ENCODE results near the gene CYP3A4.
"Not testable (repeated sequence)": the region's sequence is repeated elsewhere in the genome, so short reads cannot be mapped to it uniquely, and the experiment has no call there.

The CYP3A4 gene

GRCh38 chr7:99779949-99780348 is 4.0 kb downstream of the CYP3A4 start:
- TF ChIP-seq POU6F1 (CRISPR knock-in tag; IDR thresholded peaks at IDR 0.05; ENCODE audit: borderline replicate concordance, low read depth) (no peak), ZC3H10 (CRISPR knock-in tag; IDR thresholded peaks at IDR 0.05) (no peak), ZFP30 (CRISPR knock-in tag; IDR thresholded peaks at IDR 0.05) (no peak), ISL1 (CRISPR knock-in tag; IDR thresholded peaks at IDR 0.05) (no peak), CSRNP3 (CRISPR knock-in tag; IDR thresholded peaks at IDR 0.05) (no peak), BACH2 (CRISPR knock-in tag; IDR thresholded peaks at IDR 0.05; ENCODE audit: borderline replicate concordance) (no peak), ZFP3 (CRISPR knock-in tag; IDR thresholded peaks at IDR 0.05) (no peak), GLIS3 (CRISPR knock-in tag; IDR thresholded peaks at IDR 0.05) (no peak), RARB (CRISPR knock-in tag; IDR thresholded peaks at IDR 0.05) (no peak), ZNF8 (CRISPR knock-in tag; IDR thresholded peaks at IDR 0.05) (no peak), ZNF70 (CRISPR knock-in tag; IDR thresholded peaks at IDR 0.05) (no peak), CREB5 (CRISPR knock-in tag; IDR thresholded peaks at IDR 0.05; ENCODE audit: low read depth) (no peak), TOX (CRISPR knock-in tag; IDR thresholded peaks at IDR 0.05; ENCODE audit: borderline replicate concordance) (no peak), SNAI2 (CRISPR knock-in tag; IDR thresholded peaks at IDR 0.05) (no peak), CSDC2 (CRISPR knock-in tag; IDR thresholded peaks at IDR 0.05) (no peak), ZNF565 (CRISPR knock-in tag; conservative IDR thresholded peaks at IDR 0.05; ENCODE audit: low read depth) (no peak), ARNTL (CRISPR knock-in tag; IDR thresholded peaks at IDR 0.05; ENCODE audit: borderline replicate concordance, low read depth) (no peak), ESRRG (CRISPR knock-in tag; IDR thresholded peaks at IDR 0.05) (no peak), PATZ1 (CRISPR knock-in tag; IDR thresholded peaks at IDR 0.05; ENCODE audit: borderline replicate concordance) (no peak)
- no peak for ATAC-seq

GRCh38 chr7:99778880-99779279 is 5.1 kb downstream of the CYP3A4 start:
- TF ChIP-seq CREB5 (CRISPR knock-in tag; IDR thresholded peaks at IDR 0.05; ENCODE audit: low read depth) (no peak), ISL1 (CRISPR knock-in tag; IDR thresholded peaks at IDR 0.05) (no peak), CSDC2 (CRISPR knock-in tag; IDR thresholded peaks at IDR 0.05) (no peak), ZNF565 (CRISPR knock-in tag; conservative IDR thresholded peaks at IDR 0.05; ENCODE audit: low read depth) (no peak), ARNTL (CRISPR knock-in tag; IDR thresholded peaks at IDR 0.05; ENCODE audit: borderline replicate concordance, low read depth) (no peak), OSR1 (CRISPR knock-in tag; IDR thresholded peaks at IDR 0.05) (no peak), ZFP30 (CRISPR knock-in tag; IDR thresholded peaks at IDR 0.05) (no peak), PPARA (CRISPR knock-in tag; IDR thresholded peaks at IDR 0.05; ENCODE audit: borderline replicate concordance) (no peak), POU6F1 (CRISPR knock-in tag; IDR thresholded peaks at IDR 0.05; ENCODE audit: borderline replicate concordance, low read depth) (no peak), RARB (CRISPR knock-in tag; IDR thresholded peaks at IDR 0.05) (no peak), ZFP3 (CRISPR knock-in tag; IDR thresholded peaks at IDR 0.05) (no peak), TOX (CRISPR knock-in tag; IDR thresholded peaks at IDR 0.05; ENCODE audit: borderline replicate concordance) (no peak)
- no peak for ATAC-seq

- not testable (repeated sequence) for ATAC-seq
Observed at GRCh38 chr7:99773395-99773794, 10.6 kb downstream of the CYP3A4 start.

Measured in SK-N-SH treated with all-trans-retinoic acid at 6 μM for 48 hours (cell line).